A673 (cell line): Measurements from ENCODE around the gene GSAP. TPM values are rescaled to one million over a fixed set of nuclear protein-coding genes. Genes with fewer than 3 reads are reported as not detected.

Experiments used
- BruUV-seq: library from RNA; stranded (reverse); fragments of 400-500 nt; replicated peaks from 2 replicates; lab custom pipeline; 2021; lab: Mats Ljungman, UMichigan
- CTCF ChIA-PET: fragments of 300-600 bp; sonication (Branson Sonifier 250); formaldehyde crosslinking; loops from one replicate; lab custom pipeline; 2022; ENCODE audit warnings: antibody characterized with exemption; lab: Charles Lee
- POLR2A ChIA-PET: fragments of 300-600 bp; sonication (Branson Sonifier 250); formaldehyde crosslinking; loops from one replicate; lab custom pipeline; 2022; ENCODE audit warnings: antibody characterized with exemption; ENCODE audit not compliant: low non-redundant PET; lab: Charles Lee
- DNase-seq: peaks from one replicate; pipeline ENCODE4 v3.0.0-alpha.2; 2015; ENCODE audit warnings: low spot score
- H3K27ac ChIP-seq: fragments of 200-600 bp; sonication (generic); 2 replicates; pipeline ENCODE4 v1.5.1; 2016; ENCODE audit warnings: mixed run types, low read depth, mild to moderate bottlenecking, mixed read lengths, antibody characterized with exemption, low read length; ENCODE audit not compliant: poor library complexity, severe bottlenecking
- H3K27me3 ChIP-seq: fragments of 200-600 bp; sonication (generic); replicated peaks from 2 replicates; pipeline ENCODE4 v1.6.1; 2017; ENCODE audit warnings: mixed run types, low read depth, mild to moderate bottlenecking, mixed read lengths, antibody characterized with exemption, low read length; ENCODE audit not compliant: insufficient read depth, poor library complexity
- H3K36me3 ChIP-seq: fragments of 200-600 bp; sonication (generic); 2 replicates; pipeline ENCODE4 v1.6.1; 2016; ENCODE audit warnings: mixed run types, mild to moderate bottlenecking, mixed read lengths, antibody characterized with exemption, low read length; ENCODE audit not compliant: insufficient read depth, poor library complexity, severe bottlenecking
- H3K4me1 ChIP-seq: fragments of 200-600 bp; sonication (generic); 2 replicates; pipeline ENCODE4 v1.6.1; 2017; ENCODE audit warnings: mixed run types, mild to moderate bottlenecking, mixed read lengths, antibody characterized with exemption, low read length; ENCODE audit not compliant: insufficient read depth, poor library complexity, severe bottlenecking
- H3K4me3 ChIP-seq: fragments of 200-600 bp; sonication (generic); 2 replicates; pipeline ENCODE4 v1.5.1; 2016; ENCODE audit warnings: low read depth, mixed run types, mild to moderate bottlenecking, mixed read lengths, low read length; ENCODE audit not compliant: poor library complexity, severe bottlenecking
- H3K9me3 ChIP-seq: fragments of 200-600 bp; sonication (generic); 2 replicates; pipeline ENCODE4 v1.6.1; 2016; ENCODE audit warnings: mixed run types, low read depth, mild to moderate bottlenecking, mixed read lengths, antibody characterized with exemption, low read length; ENCODE audit not compliant: poor library complexity, severe bottlenecking
- EZH2 ChIP-seq: fragments of 200-600 bp; sonication (generic); IDR thresholded peaks from 2 replicates; pipeline ENCODE4 v1.6.1; 2017; ENCODE audit warnings: borderline replicate concordance, low read depth, mild to moderate bottlenecking, mixed read lengths, antibody characterized with exemption, low read length; ENCODE audit not compliant: poor library complexity, severe bottlenecking
- intact Hi-C: fragments of 100-400 bp; cut with micrococcal nuclease; formaldehyde crosslinking; loops from one replicate; pipeline ENCODE4 v1.10.0; 2022; ENCODE audit not compliant: unreplicated experiment
- total RNA-seq: library from RNA; stranded (reverse); gene quantifications from 2 replicates; pipeline ENCODE4 v1.2.3, GENCODE V29; 2021
- TF ChIP-seq, protein P1 (sequence below): fragments of 300-800, 200-600 bp; sonication (generic); conservative IDR thresholded peaks from 2 replicates; pipeline ENCODE4 v1.5.1; 2017; ENCODE audit warnings: low read depth, mild to moderate bottlenecking, antibody characterized with exemption, low read length, moderate library complexity, mixed read lengths

Gene GSAP
- total RNA-seq, 1 experiment from 2014 or later, result 0.15 TPM

- Histone ChIP-seq H3K4me1 (no peaks in the 10 kb centered on the region), H3K9me3 (no peaks in the 10 kb centered on the region), H3K27me3 (no peaks in the 10 kb centered on the region), H3K4me3 (no peak overlapping the region), H3K36me3 (no peaks in the 10 kb centered on the region), H3K27ac (no peak overlapping the region)
- POLR2A ChIA-PET, result no interaction called here
- intact Hi-C loops, result no loop called here
- no TSS peak for BruUV-seq
- CTCF ChIA-PET, result no interaction called here
- no peak for TF ChIP-seq EZH2
- TF ChIP-seq, protein P1, sequence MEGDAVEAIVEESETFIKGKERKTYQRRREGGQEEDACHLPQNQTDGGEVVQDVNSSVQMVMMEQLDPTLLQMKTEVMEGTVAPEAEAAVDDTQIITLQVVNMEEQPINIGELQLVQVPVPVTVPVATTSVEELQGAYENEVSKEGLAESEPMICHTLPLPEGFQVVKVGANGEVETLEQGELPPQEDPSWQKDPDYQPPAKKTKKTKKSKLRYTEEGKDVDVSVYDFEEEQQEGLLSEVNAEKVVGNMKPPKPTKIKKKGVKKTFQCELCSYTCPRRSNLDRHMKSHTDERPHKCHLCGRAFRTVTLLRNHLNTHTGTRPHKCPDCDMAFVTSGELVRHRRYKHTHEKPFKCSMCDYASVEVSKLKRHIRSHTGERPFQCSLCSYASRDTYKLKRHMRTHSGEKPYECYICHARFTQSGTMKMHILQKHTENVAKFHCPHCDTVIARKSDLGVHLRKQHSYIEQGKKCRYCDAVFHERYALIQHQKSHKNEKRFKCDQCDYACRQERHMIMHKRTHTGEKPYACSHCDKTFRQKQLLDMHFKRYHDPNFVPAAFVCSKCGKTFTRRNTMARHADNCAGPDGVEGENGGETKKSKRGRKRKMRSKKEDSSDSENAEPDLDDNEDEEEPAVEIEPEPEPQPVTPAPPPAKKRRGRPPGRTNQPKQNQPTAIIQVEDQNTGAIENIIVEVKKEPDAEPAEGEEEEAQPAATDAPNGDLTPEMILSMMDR, result no peak
- no peak for DNase-seq
Observed at GRCh38 chr7:77353911-77354310, 62.2 kb downstream of the GSAP start.

DNA sequence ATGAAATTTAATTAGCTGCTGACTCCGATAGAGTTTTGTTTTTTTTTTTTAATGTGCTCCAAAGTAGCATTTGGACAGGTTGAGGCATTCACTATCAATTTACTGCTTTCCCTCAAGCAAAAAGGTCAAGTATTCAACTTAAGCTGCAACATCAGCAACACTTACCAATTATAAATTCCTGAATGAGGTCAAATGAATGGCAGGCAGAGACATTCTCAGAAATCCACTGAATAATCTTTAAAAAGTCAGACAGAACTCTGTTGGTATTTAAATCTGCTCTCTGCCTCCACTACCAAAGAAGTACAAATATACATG is 62.8 kb downstream of the GSAP start:
- Histone ChIP-seq H3K27ac (no peak overlapping the region), H3K36me3 (no peaks in the 10 kb centered on the region), H3K4me1 (no peaks in the 10 kb centered on the region), H3K27me3 (no peaks in the 10 kb centered on the region), H3K9me3 (no peaks in the 10 kb centered on the region), H3K4me3 (no peak overlapping the region)
- no peak for TF ChIP-seq EZH2
- TF ChIP-seq, protein P1, result no peak
- intact Hi-C loops, result no loop called here
- ChIA-PET CTCF (no interaction called here), POLR2A (no interaction called here)
- no TSS peak for BruUV-seq
- no peak for DNase-seq

- BruUV-seq, result no TSS peak
- Histone ChIP-seq H3K9me3 (no peaks in the 10 kb centered on the region), H3K36me3 (no peaks in the 10 kb centered on the region), H3K4me3 (no peak overlapping the region), H3K27ac (no peak overlapping the region), H3K27me3 (no peaks in the 10 kb centered on the region), H3K4me1 (no peaks in the 10 kb centered on the region)
- TF ChIP-seq, protein P1, result no peak
- no peak for TF ChIP-seq EZH2
- CTCF ChIA-PET, result no interaction called here
- intact Hi-C loops, result no loop called here
- POLR2A ChIA-PET, result no interaction called here
- DNase-seq, result no peak
Observed at GRCh38 chr7:77352665-77353406, 63.3 kb downstream of the GSAP start.
